Heart left ventricle (tissue), 13 donors: ENCODE results near the gene PLEKHA6.

Experiments used
- POLR2A ChIP-seq, 2 donors: fragments of 450-650 bp; IDR thresholded peaks; one replicate each; pipeline ENCODE4 v1.6.1; 2017; ENCODE audit warnings: antibody characterized with exemption in 2 of 2, mild to moderate bottlenecking in 2 of 2, moderate library complexity in 2 of 2
- TF ChIP-seq, protein P1 (sequence below), 12 donors: fragments of 200-600 bp; sonication (generic) in 4 of 12; IDR thresholded peaks; one replicate each; pipeline versions ENCODE4 v1.5.0 to v1.8.0; 2018 to 2022; ENCODE audit warnings: antibody characterized with exemption in 12 of 12, mild to moderate bottlenecking in 5 of 12
- donor health status: ischemic (EF 13 %, LVEDD 7.1; RV severe dilation, severe dysfunction).
- donor health status: DM: no; HTN: yes; CAD: no.
- donor health status: DM: no; HTN: no; CAD: no.
- donor health status: ischemic (EF 25% LVEDD 6.9; RV normal size, moderate dysfunction).
- donor health status: ischemic (EF 25% LVEDD 5.7; RV mildly dilated, moderate dysfunction).
- donor health status: ischemic (EF 35%, LVEDD 5.7; RV mildly dilated, moderate dysfunction).
- donor health status: nonischemic (EF 11% LVEDD 7.7; RV severe dilation, severe dysfunction).
- donor health status: DM: yes; HTN: yes; CAD: no.
- donor health status: PGD.
- donor health status: ischemic (EF 29% LVEDD 5.4; RV normal size, mild dysfunction).
- donor health status: nonischemic (EF 23%, LVEDD 6.1; RV moderate dilation, normal function).

DNA sequence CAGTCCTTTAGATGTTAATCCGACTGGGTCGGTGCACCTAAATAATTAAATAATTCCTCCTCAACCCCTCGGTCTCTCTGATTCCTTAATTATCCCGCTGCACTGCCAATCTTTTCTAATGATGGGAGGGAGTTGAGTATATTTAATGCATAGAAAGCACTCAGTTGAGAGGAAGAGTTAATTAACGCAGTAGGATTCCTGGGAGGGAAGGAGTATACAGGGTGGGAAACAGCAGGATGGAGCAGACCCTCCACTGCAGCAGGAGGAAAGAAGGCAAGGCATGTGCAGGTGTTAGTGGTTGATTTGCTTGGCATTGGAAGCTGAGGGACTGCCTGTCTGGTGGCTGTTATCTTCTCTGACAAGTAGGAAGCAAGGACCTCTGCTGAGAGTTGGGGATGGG is 183.7 kb downstream of the PLEKHA6 start:
- TF ChIP-seq POLR2A (IDR thresholded peaks at IDR 0.05) = no peak
- TF ChIP-seq, protein P1, sequence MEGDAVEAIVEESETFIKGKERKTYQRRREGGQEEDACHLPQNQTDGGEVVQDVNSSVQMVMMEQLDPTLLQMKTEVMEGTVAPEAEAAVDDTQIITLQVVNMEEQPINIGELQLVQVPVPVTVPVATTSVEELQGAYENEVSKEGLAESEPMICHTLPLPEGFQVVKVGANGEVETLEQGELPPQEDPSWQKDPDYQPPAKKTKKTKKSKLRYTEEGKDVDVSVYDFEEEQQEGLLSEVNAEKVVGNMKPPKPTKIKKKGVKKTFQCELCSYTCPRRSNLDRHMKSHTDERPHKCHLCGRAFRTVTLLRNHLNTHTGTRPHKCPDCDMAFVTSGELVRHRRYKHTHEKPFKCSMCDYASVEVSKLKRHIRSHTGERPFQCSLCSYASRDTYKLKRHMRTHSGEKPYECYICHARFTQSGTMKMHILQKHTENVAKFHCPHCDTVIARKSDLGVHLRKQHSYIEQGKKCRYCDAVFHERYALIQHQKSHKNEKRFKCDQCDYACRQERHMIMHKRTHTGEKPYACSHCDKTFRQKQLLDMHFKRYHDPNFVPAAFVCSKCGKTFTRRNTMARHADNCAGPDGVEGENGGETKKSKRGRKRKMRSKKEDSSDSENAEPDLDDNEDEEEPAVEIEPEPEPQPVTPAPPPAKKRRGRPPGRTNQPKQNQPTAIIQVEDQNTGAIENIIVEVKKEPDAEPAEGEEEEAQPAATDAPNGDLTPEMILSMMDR (IDR thresholded peaks at IDR 0.05) = no peak
